ENCODE measurements around the gene FUT4.

The FUT4 gene

DNA sequence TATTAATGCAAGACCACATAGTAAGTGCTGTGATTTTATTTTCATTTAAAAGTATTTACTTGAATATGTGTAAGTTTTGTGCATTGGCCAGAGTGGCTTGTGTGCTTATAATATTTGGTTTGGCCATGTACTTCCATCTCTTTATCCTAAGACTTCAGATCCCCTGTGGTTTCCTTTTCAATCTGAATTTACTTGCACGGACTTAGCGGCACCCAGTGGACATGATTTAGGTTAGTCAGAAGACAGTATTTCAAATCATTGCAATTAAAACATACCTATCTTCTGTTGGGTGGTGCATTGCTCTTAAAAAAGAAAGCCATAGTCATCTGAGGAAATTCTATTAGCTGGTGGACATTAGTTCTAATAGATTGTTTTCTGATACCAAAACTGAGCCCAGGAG lies 54.2 kb downstream of the FUT4 start:
- Histone ChIP-seq H3K36me3 (ENCODE audit: control insufficient read depth, insufficient read depth, low read length) (no peaks in the 10 kb centered on the region), H3K27me3 (ENCODE audit: control insufficient read depth, insufficient read depth, low read length) (no peaks in the 10 kb centered on the region), H3K4me1 (ENCODE audit: control insufficient read depth, insufficient read depth, low read length) (peaks cover 4% of the 10 kb centered on the region), H3K4me3 (ENCODE audit: low read length) (no peak overlapping the region), H3K9ac (ENCODE audit: low read length) (no peak overlapping the region), H3K9me3 (ENCODE audit: control insufficient read depth, low read length) (no peaks in the 10 kb centered on the region)

All from mucosa of stomach (tissue), 1 donor.